Measurements from ENCODE around the gene DENND5B.
A peak's percentile ranks its signal among the peaks of the same experiment; 100 is the strongest.

Gene DENND5B

DNA sequence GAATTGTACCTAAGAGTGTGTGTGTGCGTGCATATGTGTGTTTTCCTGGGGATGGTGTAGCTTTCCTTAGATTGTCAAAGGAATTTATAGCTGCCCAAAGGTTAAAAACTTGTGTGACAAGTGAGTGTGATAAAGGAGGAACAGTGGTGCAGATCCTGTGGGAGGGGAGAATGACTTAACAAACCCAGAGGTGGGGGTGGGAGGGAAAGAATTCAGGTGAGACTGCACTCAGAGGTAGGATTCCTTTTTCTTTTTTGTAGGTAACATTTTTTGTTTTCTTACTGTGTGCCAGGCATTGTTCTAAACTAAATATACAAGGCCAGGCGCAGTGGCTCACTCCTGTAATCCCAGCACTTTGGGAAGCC is 219.7 kb downstream of the DENND5B start:
- H3K4me3 ChIP-seq (replicated peaks; ENCODE audit: insufficient read depth, low read length), result no peak overlapping the region
- H3K27me3 ChIP-seq (ENCODE audit: insufficient read depth, poor library complexity, severe bottlenecking), result no peaks in the 10 kb centered on the region
- DNase-seq (ENCODE audit: low read depth in 1 of 2, low spot score in 1 of 2), result no peak
- no peak overlapping the region for H3K27ac ChIP-seq (replicated peaks)
- TF ChIP-seq GABPA (IDR thresholded peaks at IDR 0.05; ENCODE audit: low read depth) (no peak), POLR2AphosphoS5 (IDR thresholded peaks at IDR 0.05; ENCODE audit: low read depth) (no peak), SPI1 (IDR thresholded peaks at IDR 0.05; ENCODE audit: borderline replicate concordance, low read depth) (no peak)
- TF ChIP-seq, protein P1, sequence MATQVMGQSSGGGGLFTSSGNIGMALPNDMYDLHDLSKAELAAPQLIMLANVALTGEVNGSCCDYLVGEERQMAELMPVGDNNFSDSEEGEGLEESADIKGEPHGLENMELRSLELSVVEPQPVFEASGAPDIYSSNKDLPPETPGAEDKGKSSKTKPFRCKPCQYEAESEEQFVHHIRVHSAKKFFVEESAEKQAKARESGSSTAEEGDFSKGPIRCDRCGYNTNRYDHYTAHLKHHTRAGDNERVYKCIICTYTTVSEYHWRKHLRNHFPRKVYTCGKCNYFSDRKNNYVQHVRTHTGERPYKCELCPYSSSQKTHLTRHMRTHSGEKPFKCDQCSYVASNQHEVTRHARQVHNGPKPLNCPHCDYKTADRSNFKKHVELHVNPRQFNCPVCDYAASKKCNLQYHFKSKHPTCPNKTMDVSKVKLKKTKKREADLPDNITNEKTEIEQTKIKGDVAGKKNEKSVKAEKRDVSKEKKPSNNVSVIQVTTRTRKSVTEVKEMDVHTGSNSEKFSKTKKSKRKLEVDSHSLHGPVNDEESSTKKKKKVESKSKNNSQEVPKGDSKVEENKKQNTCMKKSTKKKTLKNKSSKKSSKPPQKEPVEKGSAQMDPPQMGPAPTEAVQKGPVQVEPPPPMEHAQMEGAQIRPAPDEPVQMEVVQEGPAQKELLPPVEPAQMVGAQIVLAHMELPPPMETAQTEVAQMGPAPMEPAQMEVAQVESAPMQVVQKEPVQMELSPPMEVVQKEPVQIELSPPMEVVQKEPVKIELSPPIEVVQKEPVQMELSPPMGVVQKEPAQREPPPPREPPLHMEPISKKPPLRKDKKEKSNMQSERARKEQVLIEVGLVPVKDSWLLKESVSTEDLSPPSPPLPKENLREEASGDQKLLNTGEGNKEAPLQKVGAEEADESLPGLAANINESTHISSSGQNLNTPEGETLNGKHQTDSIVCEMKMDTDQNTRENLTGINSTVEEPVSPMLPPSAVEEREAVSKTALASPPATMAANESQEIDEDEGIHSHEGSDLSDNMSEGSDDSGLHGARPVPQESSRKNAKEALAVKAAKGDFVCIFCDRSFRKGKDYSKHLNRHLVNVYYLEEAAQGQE (IDR thresholded peaks at IDR 0.05; ENCODE audit: insufficient replicate concordance, low read depth), result no peak
- TF ChIP-seq, protein P2, sequence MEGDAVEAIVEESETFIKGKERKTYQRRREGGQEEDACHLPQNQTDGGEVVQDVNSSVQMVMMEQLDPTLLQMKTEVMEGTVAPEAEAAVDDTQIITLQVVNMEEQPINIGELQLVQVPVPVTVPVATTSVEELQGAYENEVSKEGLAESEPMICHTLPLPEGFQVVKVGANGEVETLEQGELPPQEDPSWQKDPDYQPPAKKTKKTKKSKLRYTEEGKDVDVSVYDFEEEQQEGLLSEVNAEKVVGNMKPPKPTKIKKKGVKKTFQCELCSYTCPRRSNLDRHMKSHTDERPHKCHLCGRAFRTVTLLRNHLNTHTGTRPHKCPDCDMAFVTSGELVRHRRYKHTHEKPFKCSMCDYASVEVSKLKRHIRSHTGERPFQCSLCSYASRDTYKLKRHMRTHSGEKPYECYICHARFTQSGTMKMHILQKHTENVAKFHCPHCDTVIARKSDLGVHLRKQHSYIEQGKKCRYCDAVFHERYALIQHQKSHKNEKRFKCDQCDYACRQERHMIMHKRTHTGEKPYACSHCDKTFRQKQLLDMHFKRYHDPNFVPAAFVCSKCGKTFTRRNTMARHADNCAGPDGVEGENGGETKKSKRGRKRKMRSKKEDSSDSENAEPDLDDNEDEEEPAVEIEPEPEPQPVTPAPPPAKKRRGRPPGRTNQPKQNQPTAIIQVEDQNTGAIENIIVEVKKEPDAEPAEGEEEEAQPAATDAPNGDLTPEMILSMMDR (IDR thresholded peaks at IDR 0.05; ENCODE audit: insufficient read depth, low read length), result no peak

DNA sequence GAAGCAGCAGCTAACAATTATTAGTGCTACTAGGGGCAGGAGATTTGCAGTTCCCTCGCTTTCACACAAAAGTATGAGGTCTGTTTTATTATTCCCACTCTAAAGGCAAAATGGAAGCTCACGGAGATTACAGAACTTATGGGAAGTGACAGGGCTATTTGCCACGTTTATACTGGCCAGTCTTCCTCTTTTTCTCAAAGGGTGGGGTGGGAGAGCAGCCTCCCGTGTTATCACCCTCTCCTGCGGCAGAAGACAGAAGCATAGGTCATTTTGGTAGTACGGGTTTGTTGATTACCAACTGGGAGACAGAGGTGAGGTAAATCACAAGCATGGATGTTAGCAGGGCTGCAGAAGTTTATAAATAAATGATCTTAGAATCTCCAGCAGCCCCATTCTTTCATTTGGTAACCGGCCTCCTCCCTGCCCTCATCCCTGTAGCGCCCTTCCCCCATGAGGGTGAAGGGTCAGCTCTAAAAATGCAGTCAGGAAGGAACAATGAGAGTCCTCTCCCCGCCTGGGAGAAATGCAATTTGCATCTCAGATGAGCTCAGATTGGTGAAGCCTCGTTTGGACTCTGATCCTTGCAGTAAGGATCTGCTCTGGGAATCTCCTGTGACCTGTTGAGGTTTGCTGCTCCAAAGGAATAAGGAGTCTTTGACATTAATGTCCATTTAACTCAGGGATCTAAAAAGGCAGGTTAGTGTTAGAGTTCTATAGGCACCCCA is 220.2 kb downstream of the DENND5B start:
- no peak overlapping the region for H3K4me3 ChIP-seq (replicated peaks; ENCODE audit: insufficient read depth, low read length)
- peak in 1 of 2 experiments; percentile 35 for DNase-seq (ENCODE audit: low read depth in 1 of 2, low spot score in 1 of 2)
- no peak overlapping the region for H3K27ac ChIP-seq (replicated peaks)
- no peaks in the 10 kb centered on the region for H3K27me3 ChIP-seq (ENCODE audit: insufficient read depth, poor library complexity, severe bottlenecking)
- TF ChIP-seq, protein P2 (IDR thresholded peaks at IDR 0.05; ENCODE audit: insufficient read depth, low read length), result no peak
- peak; percentile 87; the same call in 1 of the 2 replicates for TF ChIP-seq SPI1 (IDR thresholded peaks at IDR 0.05; ENCODE audit: borderline replicate concordance, low read depth)

DNA sequence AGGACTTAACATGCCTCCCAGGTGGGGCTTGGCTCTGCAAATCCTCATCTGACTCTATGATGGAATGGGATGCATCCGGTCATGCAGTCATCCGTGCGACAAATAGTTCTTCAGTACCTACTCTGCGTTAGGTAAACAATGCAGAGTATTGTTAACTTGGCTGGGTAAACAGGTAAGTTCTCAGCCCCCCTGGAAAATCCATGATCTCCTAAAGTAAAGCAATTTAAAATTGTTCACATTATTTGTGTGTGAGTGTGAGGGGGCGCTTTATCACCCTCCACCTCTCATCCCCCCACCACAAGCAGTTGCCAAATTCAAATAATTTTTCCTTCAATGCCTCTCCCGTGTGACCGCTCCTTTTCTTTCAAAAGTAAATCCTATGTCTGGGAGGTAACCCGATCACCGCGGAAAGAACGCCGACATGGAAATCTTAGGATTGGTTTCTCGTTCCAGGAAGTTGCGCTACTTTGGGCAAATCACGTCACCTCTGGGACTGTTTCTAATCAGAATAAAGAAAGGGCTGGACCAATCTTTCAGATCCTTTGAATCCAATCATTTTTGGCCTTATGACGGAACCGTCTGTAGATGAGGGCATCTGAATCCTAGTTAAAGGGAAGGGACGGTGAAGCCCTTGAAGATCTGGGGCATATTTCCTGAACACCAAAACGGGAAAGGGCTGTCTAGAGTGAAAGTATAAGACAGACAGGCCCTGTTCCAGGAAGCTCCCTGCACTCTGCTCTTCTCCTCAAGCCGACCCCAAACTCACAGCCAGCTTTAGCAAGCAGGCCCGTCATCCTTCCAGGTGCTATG is 221.0 kb downstream of the DENND5B start:
- Histone ChIP-seq H3K4me3 (replicated peaks; ENCODE audit: insufficient read depth, low read length) (no peak overlapping the region), H3K27me3 (ENCODE audit: insufficient read depth, poor library complexity, severe bottlenecking) (no peaks in the 10 kb centered on the region), H3K27ac (replicated peaks) (no peak overlapping the region)
- TF ChIP-seq POLR2AphosphoS5 (IDR thresholded peaks at IDR 0.05; ENCODE audit: low read depth) (no peak), SPI1 (IDR thresholded peaks at IDR 0.05; ENCODE audit: borderline replicate concordance, low read depth) (no peak), GABPA (IDR thresholded peaks at IDR 0.05; ENCODE audit: low read depth) (no peak)
- TF ChIP-seq, protein P1 (IDR thresholded peaks at IDR 0.05; ENCODE audit: insufficient replicate concordance, low read depth), result no peak
- TF ChIP-seq, protein P2 (IDR thresholded peaks at IDR 0.05; ENCODE audit: insufficient read depth, low read length), result no peak
- no peak for DNase-seq (ENCODE audit: low read depth in 1 of 2, low spot score in 1 of 2)
